Measurements from ENCODE around the gene PRKAG1. TPM values are rescaled to one million over a fixed set of nuclear protein-coding genes. Genes with fewer than 3 reads are reported as not detected.
A peak's percentile ranks its signal among the peaks of the same experiment; 100 is the strongest.

The PRKAG1 gene
- total and polyA plus RNA-seq, 10 of the 15 experiments (the other 5 are each of a cell fraction or from before 2014, with no cell fraction given), result 44.5 to 91.6 (median 60.9) TPM

- in situ Hi-C loops (cut with MboI), result no loop called here
- Histone ChIP-seq H3K4me3 (peak overlapping the region; percentile 71), H3K36me3 (ENCODE audit: control insufficient read depth in 2 of 2, insufficient read depth in 2 of 2, low read length in 1 of 2) (peaks cover 3 to 12% of the 10 kb centered on the region in 2 experiments), H3K4me2 (ENCODE audit: control insufficient read depth, insufficient read depth) (peak overlapping the region; percentile 45; the same call in 1 of the 2 replicates), H3K9ac (ENCODE audit: control insufficient read depth, insufficient read depth, low read length) (peak overlapping the region; percentile 90; the same call in 1 of the 2 replicates), H3K9me3 (replicated peaks; ENCODE audit: control insufficient read depth, insufficient read depth, low read length) (no peaks in the 10 kb centered on the region), H3K4me1 (ENCODE audit: control insufficient read depth, insufficient read depth, low read length) (0 out of 2 replicates have a peak, but pooled peaks cover 3% of the 10 kb centered on the region), H2AFZ (ENCODE audit: control insufficient read depth, low read depth, low read length) (no peak overlapping the region), H3K27ac (ENCODE audit: control insufficient read depth, insufficient read depth) (peak overlapping the region; percentile 66), H3K27me3 (replicated peaks in 1 of 2; ENCODE audit: control insufficient read depth in 2 of 2, insufficient read depth in 2 of 2, low read length in 1 of 2) (no peaks in the 10 kb centered on the region), H4K20me1 (ENCODE audit: control insufficient read depth, insufficient read depth) (no peaks in the 10 kb centered on the region), H3K79me2 (ENCODE audit: control insufficient read depth, insufficient read depth, low read length) (peaks cover 17% of the 10 kb centered on the region)
- intact Hi-C loops (cut with micrococcal nuclease; ENCODE audit: unreplicated experiment), result no loop called here
- BruUV-seq (replicated peaks), result no TSS peak
- peak; percentile 54 for ATAC-seq
- 30% methylated on average over 9 of the region's 10 CpGs for WGBS (ENCODE audit: insufficient coverage, insufficient replicate concordance, low lambda C conversion rate, missing lambda C conversion rate)
- no peak for FAIRE-seq
- TF ChIP-seq SUPT20H (IDR thresholded peaks at IDR 0.05; ENCODE audit: borderline replicate concordance, control insufficient read depth, low read depth, low read length) (no peak), PBX3 (IDR thresholded peaks at IDR 0.05; ENCODE audit: insufficient replicate concordance, low read depth, low read length) (no peak), SREBF1 (IDR thresholded peaks at IDR 0.05; ENCODE audit: low read length) (no peak), CTCF (IDR thresholded peaks at IDR 0.05 in 2 of 3, conservative IDR thresholded peaks at IDR 0.05 in 1 of 3; ENCODE audit: control insufficient read depth in 2 of 3, extremely low read depth in 1 of 3, insufficient read depth in 1 of 3, low read depth in 3 of 3, low read length in 3 of 3) (peak; percentile 26 to 66 (median 54); a peak in 5 of 6 replicates), SMC3 (IDR thresholded peaks at IDR 0.05; ENCODE audit: borderline replicate concordance, low read length) (peak; percentile 32; the same call in 1 of the 2 replicates), MXI1 (IDR thresholded peaks at IDR 0.05; ENCODE audit: low read depth, low read length) (no peak), RAD51 (IDR thresholded peaks at IDR 0.05) (no peak), CHD1 (IDR thresholded peaks at IDR 0.05; ENCODE audit: low read depth, low read length) (no peak), ZNF24 (IDR thresholded peaks at IDR 0.05) (no peak), CHD2 (IDR thresholded peaks at IDR 0.05; ENCODE audit: borderline replicate concordance, low read depth, low read length) (no peak), RAD21 (IDR thresholded peaks at IDR 0.05; ENCODE audit: insufficient read depth, low read depth, low read length) (peak; percentile 39; the same call in 1 of the 2 replicates), PRDM15 (CRISPR knock-in tag; IDR thresholded peaks at IDR 0.05) (no peak)
- SMC1A ChIA-PET (ENCODE audit: uncharacterized antibody, unreplicated experiment), result interaction anchor here (1.1 to 3.4 kb wide), 6 partner anchors 12 to 38 kb away, joined by 3 to 15 read pairs (median 4); no protein-coding TSS in a partner anchor
- POLR2A ChIA-PET, result interaction anchor here (0.6 to 1.7 kb wide), 4 partner anchors 21 to 173 kb away, joined by 3 to 39 read pairs (median 4); partner anchors contain the start of genes DDN and TUBA1B
- RAD21 ChIA-PET (ENCODE audit: unreplicated experiment), result interaction anchor here (0.6 to 2.2 kb wide), 16 partner anchors 10 to 679 kb away, joined by 3 to 54 read pairs (median 3); partner anchors contain the start of genes ARF3, DDN, DDX23 and WNT1
- CTCF ChIA-PET, result interaction anchor here (0.5 to 3.6 kb wide), 18 partner anchors 10 to 216 kb away, joined by 3 to 54 read pairs (median 5); partner anchors contain the start of genes DDN and DDX23
- no peak for DNase-seq (ENCODE audit: low read depth, low spot score)
Measured at GRCh38 chr12:49019443-49020324, 1.1 kb upstream of the PRKAG1 start.

Data from GM12878 (cell line).